ENCODE results near the gene GPX1.

DNA sequence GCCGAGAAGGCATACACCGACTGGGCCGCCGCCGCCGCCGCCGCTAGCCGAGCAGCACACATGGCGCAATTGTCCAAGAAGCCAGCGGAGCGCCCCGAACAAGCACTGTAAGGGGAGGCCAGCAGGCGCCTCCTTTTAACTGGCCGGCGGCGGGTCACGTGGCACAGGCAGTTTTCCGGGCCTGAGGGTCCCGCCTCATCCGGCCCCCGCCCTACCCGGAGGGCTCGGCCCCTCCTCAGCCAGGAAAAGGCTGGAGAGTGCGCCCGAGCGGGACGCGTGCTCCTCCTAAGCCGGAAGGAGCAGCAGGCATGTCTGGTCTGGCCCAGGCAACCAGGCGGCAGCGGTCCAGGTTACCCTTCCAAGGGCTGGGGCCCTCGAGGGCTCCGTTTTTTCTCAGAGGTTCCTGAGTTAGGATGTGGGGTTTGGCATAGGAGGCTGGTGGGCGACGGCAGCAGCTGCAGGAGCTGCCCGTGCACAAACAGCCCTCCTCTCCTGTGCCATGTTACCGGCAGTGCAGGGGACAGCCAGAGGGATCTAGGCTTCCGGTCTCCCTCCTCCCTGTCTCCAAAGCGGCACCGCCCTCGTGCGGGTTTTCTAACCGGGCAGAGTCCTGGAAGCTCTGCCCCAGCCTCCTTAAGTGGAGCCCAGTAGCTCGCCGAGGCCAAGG, at the start of gene GPX1:
- TF ChIP-seq EZH2 (IDR thresholded peaks at IDR 0.05; ENCODE audit: low read length, unreplicated experiment) = no peak
- TF ChIP-seq, protein P1, sequence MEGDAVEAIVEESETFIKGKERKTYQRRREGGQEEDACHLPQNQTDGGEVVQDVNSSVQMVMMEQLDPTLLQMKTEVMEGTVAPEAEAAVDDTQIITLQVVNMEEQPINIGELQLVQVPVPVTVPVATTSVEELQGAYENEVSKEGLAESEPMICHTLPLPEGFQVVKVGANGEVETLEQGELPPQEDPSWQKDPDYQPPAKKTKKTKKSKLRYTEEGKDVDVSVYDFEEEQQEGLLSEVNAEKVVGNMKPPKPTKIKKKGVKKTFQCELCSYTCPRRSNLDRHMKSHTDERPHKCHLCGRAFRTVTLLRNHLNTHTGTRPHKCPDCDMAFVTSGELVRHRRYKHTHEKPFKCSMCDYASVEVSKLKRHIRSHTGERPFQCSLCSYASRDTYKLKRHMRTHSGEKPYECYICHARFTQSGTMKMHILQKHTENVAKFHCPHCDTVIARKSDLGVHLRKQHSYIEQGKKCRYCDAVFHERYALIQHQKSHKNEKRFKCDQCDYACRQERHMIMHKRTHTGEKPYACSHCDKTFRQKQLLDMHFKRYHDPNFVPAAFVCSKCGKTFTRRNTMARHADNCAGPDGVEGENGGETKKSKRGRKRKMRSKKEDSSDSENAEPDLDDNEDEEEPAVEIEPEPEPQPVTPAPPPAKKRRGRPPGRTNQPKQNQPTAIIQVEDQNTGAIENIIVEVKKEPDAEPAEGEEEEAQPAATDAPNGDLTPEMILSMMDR (conservative IDR thresholded peaks at IDR 0.05; ENCODE audit: low read depth, low read length) = no peak

Data from PC-3 (cell line).